HG03045 (cell line): ENCODE results near the gene PRICKLE4.
"Not testable (repeated sequence)": the region's sequence is repeated elsewhere in the genome, so short reads cannot be mapped to it uniquely, and the experiment has no call there.

Experiments used
- ATAC-seq: cut with Tn5 transposase; IDR thresholded peaks from one replicate; pipeline ENCODE4 v1.9.1; 2021; ENCODE audit warnings: mild to moderate bottlenecking, moderate library complexity; ENCODE audit not compliant: unreplicated experiment

The PRICKLE4 gene

GRCh38 chr6:41791305-41791704, 10.7 kb downstream of the PRICKLE4 start:
- no peak for ATAC-seq

DNA sequence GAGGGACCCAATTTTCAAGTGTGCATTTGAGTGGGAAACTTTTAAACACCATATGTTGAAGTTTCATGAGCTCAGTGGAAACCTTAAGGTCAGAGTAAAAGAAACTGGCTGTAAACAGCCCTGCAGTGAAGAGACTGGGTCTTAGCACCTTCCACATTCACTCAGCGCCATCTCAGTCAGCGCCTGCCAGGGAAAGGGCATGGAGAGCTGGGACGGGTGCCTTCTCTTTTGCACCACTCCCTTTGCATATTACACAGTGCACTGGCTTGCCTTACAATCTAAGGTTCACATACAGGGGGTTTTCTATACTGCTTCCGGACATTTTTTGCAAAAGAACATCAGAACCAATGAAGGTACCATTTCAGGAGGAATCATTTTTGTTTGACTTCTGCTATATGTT, 11.4 kb downstream of the PRICKLE4 start:
- ATAC-seq = no peak

GRCh38 chr6:41796474-41796873, 15.9 kb downstream of the PRICKLE4 start:
- no peak for ATAC-seq

DNA sequence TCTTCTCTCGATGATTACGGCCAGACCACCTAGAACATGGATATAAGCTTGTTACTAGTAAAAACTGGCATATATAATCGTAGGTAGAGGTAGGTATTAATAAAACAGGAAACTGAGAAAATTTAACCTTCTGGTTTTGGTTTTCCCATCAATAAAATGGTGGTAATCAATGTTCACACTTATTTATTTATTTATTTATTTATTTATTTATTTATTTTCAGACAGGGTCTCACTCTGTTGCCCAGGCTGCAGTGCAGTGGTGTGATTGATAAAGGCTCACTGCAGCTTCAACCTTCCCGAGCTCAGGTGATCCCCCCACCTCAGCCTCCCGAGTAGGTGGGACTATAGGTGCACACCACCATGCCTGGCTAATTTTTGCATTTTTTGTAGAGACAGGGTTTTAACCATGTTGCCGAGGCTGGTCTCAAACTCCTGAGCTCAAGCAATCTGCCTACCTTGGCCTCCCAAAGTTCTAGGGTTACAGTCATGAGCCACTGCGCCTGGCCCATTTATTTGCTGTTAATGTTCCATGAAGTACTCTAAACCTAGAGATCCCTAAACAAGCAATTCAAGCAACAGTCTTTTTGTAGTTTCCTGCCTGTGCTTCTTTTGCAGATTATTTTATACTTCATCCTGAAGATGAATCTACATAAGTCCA, 18.4 kb downstream of the PRICKLE4 start:
- no peak for ATAC-seq

- no peak for ATAC-seq
Observed at GRCh38 chr6:41799559-41799911, 19.0 kb downstream of the PRICKLE4 start.

DNA sequence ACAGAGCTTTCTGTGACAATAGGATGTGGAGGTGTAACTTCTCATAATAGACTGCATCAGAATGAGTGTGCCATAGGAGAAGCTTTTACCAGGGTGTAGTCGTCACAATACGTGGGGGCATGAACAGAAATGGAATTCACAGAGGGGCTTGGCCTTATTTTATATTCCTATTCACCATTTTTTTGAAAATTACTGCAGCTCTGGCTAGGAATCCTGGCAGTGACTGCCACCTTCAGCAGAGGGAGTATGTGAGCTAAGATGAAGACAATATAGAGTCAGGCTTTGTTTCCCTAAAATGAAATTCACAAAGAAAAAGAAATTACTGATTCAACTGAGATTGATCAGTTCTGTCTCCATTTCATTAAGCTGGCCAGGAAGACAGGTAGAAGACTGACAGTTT, 20.8 kb downstream of the PRICKLE4 start:
- no peak for ATAC-seq

DNA sequence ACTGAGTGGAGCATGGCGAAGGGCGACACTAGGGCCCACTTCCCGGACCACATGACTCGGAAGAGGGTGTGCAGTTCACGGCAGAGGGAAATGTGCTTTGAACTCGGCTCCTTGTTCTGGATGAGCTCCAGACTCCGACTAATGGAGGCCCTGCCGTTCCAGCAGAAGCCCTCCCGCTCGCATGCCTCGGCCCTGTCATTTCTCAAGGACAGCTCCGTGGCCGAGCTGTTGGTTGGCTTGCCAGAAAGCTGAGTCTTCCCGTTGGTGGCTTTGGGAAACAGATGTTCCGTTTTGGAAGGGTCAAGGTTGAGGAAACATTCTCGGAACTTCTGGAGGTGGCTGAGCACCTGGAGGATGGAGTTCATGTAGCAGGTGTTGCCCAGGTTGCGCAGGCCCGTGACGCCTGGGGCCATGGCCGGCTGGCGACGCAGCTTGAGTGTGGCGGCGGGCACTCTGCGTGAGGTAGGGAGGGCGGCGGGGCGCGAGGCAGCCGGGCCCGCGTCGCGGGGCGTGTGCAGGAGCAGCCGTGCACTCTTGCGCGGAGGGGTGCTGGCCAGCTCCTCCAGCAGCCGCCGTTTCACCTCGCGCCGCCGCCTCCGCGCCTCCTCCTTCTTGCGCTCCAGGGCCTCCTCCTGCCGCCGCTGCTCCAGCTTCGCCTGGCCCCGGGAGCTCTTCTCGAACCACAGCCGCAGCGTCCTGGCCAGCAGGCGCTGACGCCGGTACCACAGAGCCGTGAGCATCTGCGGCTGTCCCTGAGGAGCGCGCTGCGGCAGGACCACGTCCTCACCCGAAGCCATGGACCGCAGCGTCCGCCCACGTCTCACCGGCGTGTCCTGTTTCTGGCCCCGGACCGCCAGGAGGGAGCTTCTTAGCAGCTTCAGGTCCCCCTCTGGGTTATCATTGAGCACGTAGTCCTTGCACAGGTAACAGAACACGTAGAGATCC, 25.5 kb downstream of the PRICKLE4 start:
- ATAC-seq = no peak

- no peak for ATAC-seq
Observed at GRCh38 chr6:41811095-41811494, 30.5 kb downstream of the PRICKLE4 start.

DNA sequence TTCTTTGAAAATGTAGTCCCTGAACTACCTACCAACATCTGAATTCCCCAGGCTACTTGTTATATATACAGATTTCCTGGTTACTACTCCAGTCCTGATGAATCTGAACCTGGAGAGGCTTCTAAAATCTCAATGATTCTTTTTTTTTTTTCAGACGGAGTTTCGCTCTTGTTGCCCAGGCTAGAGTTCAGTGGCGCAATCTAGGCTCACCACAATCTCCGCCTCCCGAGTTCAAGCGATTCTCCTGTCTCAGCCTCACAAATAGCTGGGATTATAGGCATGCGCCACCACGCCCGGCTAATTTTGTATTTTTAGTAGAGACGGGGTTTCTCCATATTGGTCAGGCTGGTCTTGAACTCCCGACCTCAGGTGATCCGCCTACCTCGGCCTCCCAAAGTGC, 31.4 kb downstream of the PRICKLE4 start:
- ATAC-seq = not testable (repeated sequence)

- ATAC-seq = no peak
Observed at GRCh38 chr6:41813469-41813868, 32.9 kb downstream of the PRICKLE4 start.

DNA sequence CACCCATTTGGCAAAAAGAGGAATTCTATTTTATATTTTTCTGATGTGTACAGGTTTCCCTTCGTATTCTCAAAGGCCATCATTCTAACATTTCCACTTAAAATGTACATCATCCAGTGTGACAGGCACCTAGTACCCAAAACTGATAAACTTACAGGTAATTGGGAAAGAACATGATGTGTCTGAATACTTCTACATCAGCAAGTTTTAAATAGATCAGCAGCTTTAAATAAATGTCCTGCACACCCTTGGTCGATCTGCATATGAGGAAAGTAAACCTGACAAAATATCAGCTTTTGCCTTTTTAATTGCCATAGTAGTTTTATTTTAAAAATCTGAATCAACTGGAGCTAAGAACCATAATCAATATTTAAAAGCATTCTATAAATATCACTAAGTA, 33.4 kb downstream of the PRICKLE4 start:
- ATAC-seq = no peak

GRCh38 chr6:41814629-41815028, 34.0 kb downstream of the PRICKLE4 start:
- no peak for ATAC-seq

- no peak for ATAC-seq
Observed at GRCh38 chr6:41815587-41815986, 35.0 kb downstream of the PRICKLE4 start.

DNA sequence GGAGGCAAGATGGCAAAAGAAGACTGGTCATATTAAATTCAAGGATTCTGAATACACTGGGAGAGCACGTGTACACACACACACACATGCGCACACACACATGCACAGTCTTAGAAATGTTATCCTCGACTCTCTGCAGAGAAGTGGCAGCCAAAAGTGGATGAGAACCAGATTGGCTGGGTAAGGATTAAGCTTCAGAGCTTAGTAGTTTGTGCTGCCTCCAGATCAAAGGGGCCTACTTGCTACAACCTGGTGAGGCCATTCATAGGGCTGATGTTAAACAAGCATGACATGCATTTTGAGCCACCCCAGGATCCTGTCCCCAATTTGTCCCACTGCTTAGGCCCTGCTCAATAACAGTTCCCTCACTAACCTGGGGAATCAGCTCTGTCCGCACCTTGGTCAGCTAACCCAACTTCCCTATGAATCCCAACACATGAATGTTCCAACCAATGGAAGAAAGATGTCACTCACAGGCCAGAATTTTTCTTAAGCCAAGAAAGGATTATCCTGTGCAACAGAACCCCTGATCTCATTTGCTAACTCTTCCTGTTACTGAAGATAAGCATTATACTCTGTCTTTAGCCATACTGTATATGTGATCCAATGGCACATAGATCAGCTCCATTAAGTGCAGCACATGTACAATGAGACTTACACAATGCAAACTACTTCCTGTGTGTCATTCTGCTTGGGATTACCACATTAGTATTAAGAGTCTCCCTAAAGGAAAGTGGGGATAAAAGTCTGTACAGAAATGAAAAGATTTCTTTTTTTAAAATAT, 37.9 kb downstream of the PRICKLE4 start:
- ATAC-seq = no peak

DNA sequence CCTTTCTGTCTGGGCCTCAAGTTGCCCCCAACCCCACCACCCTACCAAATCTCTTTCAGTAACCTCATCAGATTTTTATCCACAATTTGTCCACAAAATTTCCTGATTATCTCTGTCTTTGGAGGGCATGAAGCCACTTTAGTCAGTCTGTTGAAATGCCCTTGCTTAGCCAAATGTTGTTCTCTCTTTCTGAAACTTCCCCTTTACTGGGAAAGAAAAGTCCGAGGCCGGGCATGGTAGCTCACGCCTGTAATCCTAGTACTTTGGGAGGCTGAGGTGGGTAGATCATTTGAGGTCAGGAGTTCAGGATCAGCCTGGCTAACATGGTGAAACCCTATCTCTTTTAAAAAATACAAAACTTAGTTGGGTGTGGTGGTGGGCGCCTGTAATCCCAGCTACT, 40.7 kb downstream of the PRICKLE4 start:
- no peak for ATAC-seq

GRCh38 chr6:41822021-41822420, 41.4 kb downstream of the PRICKLE4 start:
- no peak for ATAC-seq

- ATAC-seq = no peak
Observed at GRCh38 chr6:41823178-41823577, 42.6 kb downstream of the PRICKLE4 start.

DNA sequence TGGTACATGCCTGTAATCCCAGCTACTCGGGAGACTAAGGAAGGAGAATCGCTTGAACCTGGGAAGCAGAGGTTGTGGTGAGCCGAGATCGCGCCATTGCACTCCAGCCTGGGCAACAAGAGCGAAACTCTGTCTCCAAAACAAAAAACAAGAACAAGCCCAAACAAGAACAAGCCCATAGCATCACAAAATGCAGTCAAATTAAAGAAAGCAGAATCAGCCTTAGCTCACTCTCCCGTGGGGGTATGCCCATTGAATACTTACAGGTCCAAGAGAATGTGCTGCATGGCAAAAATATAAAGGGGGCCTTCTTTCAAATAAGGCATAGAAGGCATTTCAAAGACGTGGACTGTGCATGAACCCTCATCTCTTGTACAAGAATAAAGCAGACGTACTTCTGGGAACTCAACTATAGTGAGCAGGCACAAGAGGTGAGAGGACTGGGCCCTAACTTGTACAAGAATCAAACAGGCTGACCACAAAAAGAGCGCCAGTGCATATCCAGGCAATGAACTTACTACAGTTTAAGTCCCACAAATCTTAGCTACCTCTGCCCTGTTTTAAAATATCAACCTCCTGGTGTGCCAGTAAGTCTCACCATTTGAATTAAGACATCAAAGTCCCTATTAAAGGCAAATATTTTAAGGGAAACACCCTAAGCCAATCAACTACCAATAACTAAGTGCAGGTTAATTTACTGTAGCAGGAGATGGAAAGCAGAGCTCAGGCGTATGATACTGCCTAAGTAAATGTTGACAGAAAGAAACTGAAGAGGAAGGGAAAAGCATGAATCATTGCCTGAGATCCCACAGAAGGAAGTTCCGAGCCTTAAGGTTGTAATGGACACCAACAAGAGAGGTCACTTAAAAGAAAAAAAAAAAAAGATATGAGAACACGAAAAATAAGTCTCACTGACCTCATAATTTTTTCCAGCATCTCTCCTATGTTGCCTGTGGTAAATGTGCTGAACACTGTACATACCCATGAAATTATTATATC, 44.3 kb downstream of the PRICKLE4 start:
- no peak for ATAC-seq

DNA sequence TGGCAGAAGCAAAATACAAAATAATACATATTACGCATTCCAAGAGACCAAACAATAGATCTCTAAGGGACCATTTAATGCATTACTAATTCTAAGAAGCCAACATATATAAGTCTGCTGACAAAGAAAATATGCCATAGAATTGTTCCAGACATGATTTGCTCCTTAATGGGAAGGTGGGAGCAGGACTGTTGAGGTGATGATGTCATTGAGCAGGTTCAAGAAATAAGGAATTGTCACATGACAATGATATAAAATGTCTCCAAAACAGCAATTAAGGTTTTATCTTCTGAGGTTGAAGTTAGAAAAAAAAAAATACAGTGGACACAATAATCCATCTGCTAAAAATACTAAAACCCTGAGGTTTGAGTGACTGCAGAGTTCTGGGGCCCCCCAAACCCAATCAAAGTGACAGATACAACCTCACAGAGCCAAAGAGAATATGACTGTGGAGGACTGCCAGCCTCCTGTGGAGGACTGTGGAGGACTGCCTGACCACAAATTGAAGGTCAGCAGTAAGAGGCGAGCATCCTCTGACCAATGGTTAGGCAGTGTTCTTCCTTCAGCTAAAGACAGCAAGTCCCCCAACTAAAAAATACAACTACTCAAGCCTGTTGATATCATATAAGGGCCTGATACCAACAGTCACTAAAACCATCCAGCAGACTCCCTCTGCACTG, 45.9 kb downstream of the PRICKLE4 start:
- ATAC-seq = no peak

GRCh38 chr6:41832263-41832662, 51.7 kb downstream of the PRICKLE4 start:
- no peak for ATAC-seq
